Activated B cell treated with CpG ODN at 0.5 μM for 24 hours (primary cell): ENCODE results near the gene SLC25A42. TPM values are rescaled to one million over a fixed set of nuclear protein-coding genes. Genes with fewer than 3 reads are reported as not detected.
"Not testable (repeated sequence)": the region's sequence is repeated elsewhere in the genome, so short reads cannot be mapped to it uniquely, and the experiment has no call there.

Source experiments
- ATAC-seq: fragments of 200-7000 bp; cut with Tn5 transposase; one replicate; pipeline ENCODE4 v1.10.0; 2021; ENCODE audit warnings: low read depth, mild to moderate bottlenecking, moderate library complexity
- CTCF ChIA-PET: fragments of 350-600 bp; sonication (Branson Sonifier 250); formaldehyde crosslinking; loops from one replicate; lab custom pipeline; 2021; ENCODE audit warnings: antibody characterized with exemption; lab: Charles Lee
- POLR2A ChIA-PET: fragments of 350-600 bp; sonication (Branson Sonifier 250); formaldehyde crosslinking; loops from one replicate; lab custom pipeline; 2021; ENCODE audit warnings: antibody characterized with exemption; lab: Charles Lee
- DNase-seq: peaks from one replicate; pipeline ENCODE4 v3.0.0; 2022
- H3K27ac Mint-ChIP-seq: one replicate; pipeline ENCODE4 v1.8.0; 2020; ENCODE audit warnings: mixed read lengths
- H3K27me3 Mint-ChIP-seq: one replicate; pipeline ENCODE4 v1.8.0; 2021; ENCODE audit warnings: mixed read lengths
- H3K36me3 Mint-ChIP-seq: one replicate; pipeline ENCODE4 v1.8.0; 2021; ENCODE audit warnings: low read depth, mixed read lengths
- H3K4me1 Mint-ChIP-seq: one replicate; pipeline ENCODE4 v1.8.0; 2021; ENCODE audit warnings: mixed read lengths
- H3K4me3 Mint-ChIP-seq: one replicate; pipeline ENCODE4 v1.8.0; 2020; ENCODE audit warnings: mild to moderate bottlenecking, mixed read lengths
- H3K9me3 Mint-ChIP-seq: one replicate; pipeline ENCODE4 v1.8.0; 2020; ENCODE audit warnings: mixed read lengths
- CTCF ChIP-seq: fragments of 200-600 bp; IDR thresholded peaks from one replicate; pipeline ENCODE4 v1.8.0; 2022; ENCODE audit warnings: antibody characterized with exemption, mild to moderate bottlenecking
- intact Hi-C: fragments of 100-400 bp; cut with micrococcal nuclease; formaldehyde crosslinking; loops from one replicate; pipeline ENCODE4 v1.15.1; 2024
- total RNA-seq: library from RNA; stranded (reverse); gene quantifications from 2 replicates; pipeline ENCODE4 v1.2.3, GENCODE V29; 2022

SLC25A42 gene
- total RNA-seq, 1 donor from 2014 or later, result 17.5 TPM

GRCh38 chr19:19145281-19145680 is 81.5 kb downstream of the SLC25A42 start:
- CTCF ChIA-PET, result interaction anchor here (0.8 to 4.9 kb wide), 10 partner anchors 9 to 221 kb away, joined by 3 to 104 read pairs (median 5); partner anchors contain the start of gene MEF2B
- intact Hi-C loops, result no loop called here
- POLR2A ChIA-PET, result interaction anchor here (0.9 to 1.4 kb wide), 4 partner anchors 25 to 219 kb away, joined by 3 to 15 read pairs (median 5); partner anchors contain the start of genes MEF2B and NR2C2AP
- H3K36me3 Mint-ChIP-seq, result peaks cover 18% of the 10 kb centered on the region
- ATAC-seq (no peak), DNase-seq (no peak)
- H3K4me3 Mint-ChIP-seq, result no peak overlapping the region
- no peaks in the 10 kb centered on the region for H3K9me3 Mint-ChIP-seq
- H3K4me1 Mint-ChIP-seq, result peaks cover 1% of the 10 kb centered on the region
- TF ChIP-seq CTCF, result no peak
- H3K27ac Mint-ChIP-seq, result peak overlapping the region; percentile 24
- no peaks in the 10 kb centered on the region for H3K27me3 Mint-ChIP-seq

GRCh38 chr19:19145684-19146608 is 82.2 kb downstream of the SLC25A42 start:
- H3K4me3 Mint-ChIP-seq, result no peak overlapping the region
- DNase-seq (peak; percentile 92), ATAC-seq (peak; percentile 93)
- H3K27me3 Mint-ChIP-seq, result no peaks in the 10 kb centered on the region
- peaks cover 5% of the 10 kb centered on the region for H3K4me1 Mint-ChIP-seq
- POLR2A ChIA-PET, result interaction anchor here (0.6 to 1.4 kb wide), 6 partner anchors 24 to 219 kb away, joined by 3 to 15 read pairs (median 4); partner anchors contain the start of genes MEF2B and NR2C2AP
- intact Hi-C loops, result loop anchor here (1.0 to 2.0 kb wide), 6 partner anchors 14 to 345 kb away; partner anchors contain the start of gene MEF2B
- H3K36me3 Mint-ChIP-seq, result peaks cover 18% of the 10 kb centered on the region
- no peaks in the 10 kb centered on the region for H3K9me3 Mint-ChIP-seq
- CTCF ChIA-PET, result interaction anchor here (0.8 to 4.9 kb wide), 11 partner anchors 9 to 220 kb away, joined by 3 to 104 read pairs (median 5); partner anchors contain the start of gene MEF2B
- H3K27ac Mint-ChIP-seq, result no peak overlapping the region
- TF ChIP-seq CTCF, result no peak

DNA sequence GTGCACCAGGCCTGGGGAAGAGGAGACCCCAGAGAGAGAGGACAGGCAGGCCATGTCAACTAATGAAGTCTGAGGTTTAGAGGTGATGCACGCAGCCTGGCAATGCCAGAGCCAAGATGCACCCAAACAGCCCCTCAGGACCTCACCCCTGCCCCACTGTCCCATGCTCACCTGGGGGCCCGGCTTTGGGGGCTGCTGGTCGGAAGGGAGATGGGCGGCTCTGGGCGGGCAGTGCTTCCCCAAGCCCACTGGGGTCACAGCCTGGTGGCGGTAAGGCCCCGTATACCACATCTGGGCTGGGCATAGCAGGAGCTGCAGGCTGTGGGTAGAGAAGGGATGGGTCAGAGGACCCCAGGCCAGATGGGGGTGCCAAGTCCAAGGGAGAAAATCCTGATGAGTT is 83.1 kb downstream of the SLC25A42 start:
- Mint-ChIP-seq H3K4me1 (peaks cover 14% of the 10 kb centered on the region), H3K4me3 (no peak overlapping the region), H3K36me3 (peaks cover 18% of the 10 kb centered on the region), H3K27me3 (no peaks in the 10 kb centered on the region), H3K27ac (no peak overlapping the region), H3K9me3 (no peaks in the 10 kb centered on the region)
- DNase-seq (no peak), ATAC-seq (no peak)
- ChIA-PET POLR2A (interaction anchor here (0.7 to 1.4 kb wide), 2 partner anchors 13 to 28 kb away, joined by 3 to 15 read pairs; no protein-coding TSS in a partner anchor), CTCF (interaction anchor here (1.1 to 4.9 kb wide), 7 partner anchors 10 to 78 kb away, joined by 3 to 104 read pairs (median 8); partner anchors contain the start of gene MEF2B)
- intact Hi-C loops, result loop anchor here (1.0 to 2.0 kb wide), 6 partner anchors 13 to 344 kb away; partner anchors contain the start of gene MEF2B
- TF ChIP-seq CTCF, result no peak

GRCh38 chr19:19147344-19147743 is 83.5 kb downstream of the SLC25A42 start:
- no peak overlapping the region for H3K27ac Mint-ChIP-seq
- CTCF ChIA-PET, result interaction anchor here (1.1 to 4.9 kb wide), 4 partner anchors 22 to 78 kb away, joined by 3 to 104 read pairs (median 8); partner anchors contain the start of gene MEF2B
- ATAC-seq (no peak), DNase-seq (no peak)
- no peak overlapping the region for H3K4me3 Mint-ChIP-seq
- H3K9me3 Mint-ChIP-seq, result no peaks in the 10 kb centered on the region
- POLR2A ChIA-PET, result interaction anchor here (0.7 to 1.3 kb wide), 4 partner anchors 12 to 56 kb away, joined by 3 to 5 read pairs (median 3); partner anchors contain the start of genes MEF2B and NR2C2AP
- intact Hi-C loops, result loop anchor here (2.0 kb wide), 1 partner anchor 343 kb away; no protein-coding TSS in a partner anchor
- no peaks in the 10 kb centered on the region for H3K27me3 Mint-ChIP-seq
- H3K36me3 Mint-ChIP-seq, result peaks cover 18% of the 10 kb centered on the region
- no peak for TF ChIP-seq CTCF
- H3K4me1 Mint-ChIP-seq, result peaks cover 18% of the 10 kb centered on the region

DNA sequence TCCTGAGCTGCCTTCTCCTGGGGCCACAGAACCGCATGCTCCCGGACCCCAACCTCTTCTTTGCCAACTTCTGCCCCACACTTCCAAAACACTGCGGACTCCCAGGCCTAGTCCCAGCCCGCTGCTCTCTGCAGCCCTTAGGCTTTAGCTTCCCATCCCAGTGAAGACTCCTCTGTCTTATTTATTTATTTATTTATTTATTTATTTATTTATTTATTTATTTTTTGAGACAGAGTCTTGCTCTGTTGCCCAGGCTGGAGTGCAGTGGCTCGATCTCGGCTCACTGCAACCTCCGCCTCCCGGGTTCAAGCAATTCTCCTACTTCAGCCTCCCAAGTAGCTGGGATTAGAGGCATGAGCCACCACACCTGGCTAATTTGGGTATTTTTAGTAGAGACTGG is 84.7 kb downstream of the SLC25A42 start:
- H3K27me3 Mint-ChIP-seq, ATAC-seq, H3K27ac Mint-ChIP-seq, DNase-seq, intact Hi-C loops, H3K9me3 Mint-ChIP-seq, H3K4me3 Mint-ChIP-seq: not testable (repeated sequence)
- ChIA-PET CTCF (interaction anchor here (0.9 to 4.9 kb wide), 4 partner anchors 9 to 76 kb away, joined by 3 to 104 read pairs (median 3); partner anchors contain the start of gene MEF2B), POLR2A (interaction anchor here (0.8 to 2.7 kb wide), 4 partner anchors 12 to 54 kb away, joined by 3 to 18 read pairs (median 4); partner anchors contain the start of genes MEF2B and NR2C2AP)
- H3K4me1 Mint-ChIP-seq, result peaks cover 26% of the 10 kb centered on the region
- H3K36me3 Mint-ChIP-seq, result peaks cover 18% of the 10 kb centered on the region
